ENCODE measurements around the gene RAMP3. TPM values are rescaled to one million over a fixed set of nuclear protein-coding genes. Genes with fewer than 3 reads are reported as not detected.
"Not testable (repeated sequence)": the region's sequence is repeated elsewhere in the genome, so short reads cannot be mapped to it uniquely, and the experiment has no call there.

RAMP3 gene
- total RNA-seq, 1 donor from 2014 or later: not detected

GRCh38 chr7:45111298-45112223, 46.0 kb upstream of the RAMP3 start, which contains the start of gene TBRG4:
Gene TBRG4, minus strand, starts transcription at chr7:45111697. Its CDS starts 2,460 bp downstream, at chr7:45109237.
- Histone ChIP-seq H3K4me1 (ENCODE audit: insufficient read depth, low read length) (peaks cover 11% of the 10 kb centered on the region), H3K27ac (ENCODE audit: low read depth, low read length) (peak within 1 kb of the TSS; percentile 94), H3K4me3 (ENCODE audit: insufficient read depth, low read depth, low read length) (peak within 1 kb of the TSS; percentile 72), H3K9ac (ENCODE audit: low read length) (peak within 1 kb of the TSS; percentile 87), H3K4me2 (ENCODE audit: low read length) (peak within 1 kb of the TSS; percentile 85), H3K36me3 (ENCODE audit: insufficient read depth, low read length) (peaks cover 23% of the 10 kb centered on the region), H3K9me3 (ENCODE audit: insufficient read depth, low read depth, low read length) (no peaks in the 10 kb centered on the region), H2AFZ (ENCODE audit: low read depth, low read length) (peak within 1 kb of the TSS; percentile 92), H3K27me3 (ENCODE audit: insufficient read depth, low read length) (peaks cover 10% of the 10 kb centered on the region), H3K79me2 (ENCODE audit: insufficient read depth, low read length) (peaks cover 50% of the 10 kb centered on the region), H4K20me1 (ENCODE audit: insufficient read depth, low read length) (peaks cover 29% of the 10 kb centered on the region)
- DNase-seq (ENCODE audit: low read depth) (peak; percentile 85), FAIRE-seq (no peak)
- Mint-ChIP-seq H3K4me3 (ENCODE audit: unreplicated experiment) (peak within 1 kb of the TSS; percentile 97), H3K9me3 (ENCODE audit: unreplicated experiment) (no peaks in the 10 kb centered on the region), H3K4me1 (ENCODE audit: low read depth, unreplicated experiment) (peaks cover 19% of the 10 kb centered on the region), H3K27me3 (ENCODE audit: low read depth, unreplicated experiment) (peaks cover 17% of the 10 kb centered on the region), H3K27ac (ENCODE audit: unreplicated experiment) (peak within 1 kb of the TSS; percentile 99), H3K36me3 (ENCODE audit: low read depth, unreplicated experiment) (no peaks in the 10 kb centered on the region)
- TF ChIP-seq EZH2 (IDR thresholded peaks at IDR 0.05; ENCODE audit: insufficient read depth, low read length) (no peak), CTCF (IDR thresholded peaks at IDR 0.05; ENCODE audit: insufficient read depth, low read depth, low read length) (peak; percentile 12)

DNA sequence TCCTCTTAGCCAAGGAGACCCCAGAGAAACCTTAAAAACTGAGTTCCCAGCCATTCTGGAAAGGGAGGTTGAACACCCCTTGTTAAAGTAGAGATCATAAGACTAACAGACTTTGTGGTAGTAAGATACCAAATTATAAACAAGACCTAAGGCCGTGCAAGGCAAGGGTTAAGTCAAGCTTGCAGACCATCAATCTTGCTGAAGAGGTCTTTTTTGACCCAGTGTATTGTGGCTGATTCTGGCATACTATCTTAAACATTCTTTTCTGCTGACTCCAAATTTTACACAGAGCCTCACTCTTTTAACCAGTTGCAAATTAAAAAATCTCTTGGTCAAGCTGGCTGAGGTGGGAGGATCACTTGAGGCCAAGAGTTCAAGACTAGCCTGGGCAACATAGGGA, 44.9 kb upstream of the RAMP3 start:
- Histone ChIP-seq H3K27ac (ENCODE audit: low read depth, low read length) (no peak overlapping the region), H3K9me3 (ENCODE audit: insufficient read depth, low read depth, low read length) (no peaks in the 10 kb centered on the region), H3K4me2 (ENCODE audit: low read length) (peak overlapping the region; percentile 85), H2AFZ (ENCODE audit: low read depth, low read length) (no peak overlapping the region), H3K79me2 (ENCODE audit: insufficient read depth, low read length) (peaks cover 39% of the 10 kb centered on the region), H4K20me1 (ENCODE audit: insufficient read depth, low read length) (peaks cover 18% of the 10 kb centered on the region), H3K36me3 (ENCODE audit: insufficient read depth, low read length) (peaks cover 13% of the 10 kb centered on the region), H3K9ac (ENCODE audit: low read length) (no peak overlapping the region), H3K27me3 (ENCODE audit: insufficient read depth, low read length) (peaks cover 14% of the 10 kb centered on the region), H3K4me1 (ENCODE audit: insufficient read depth, low read length) (peaks cover 11% of the 10 kb centered on the region), H3K4me3 (ENCODE audit: insufficient read depth, low read depth, low read length) (no peak overlapping the region)
- no peaks in the 10 kb centered on the region for H3K9me3 Mint-ChIP-seq (ENCODE audit: unreplicated experiment)
- H3K36me3 Mint-ChIP-seq (ENCODE audit: low read depth, unreplicated experiment): no peaks in the 10 kb centered on the region
- H3K4me1 Mint-ChIP-seq (ENCODE audit: low read depth, unreplicated experiment): peaks cover 14% of the 10 kb centered on the region
- DNase-seq (ENCODE audit: low read depth): peak; percentile 64
- FAIRE-seq: no peak
- TF ChIP-seq CTCF (IDR thresholded peaks at IDR 0.05; ENCODE audit: insufficient read depth, low read depth, low read length): no peak
- TF ChIP-seq EZH2 (IDR thresholded peaks at IDR 0.05; ENCODE audit: insufficient read depth, low read length): no peak
- H3K4me3 Mint-ChIP-seq (ENCODE audit: unreplicated experiment): peak overlapping the region; percentile 97
- peaks cover 26% of the 10 kb centered on the region for H3K27me3 Mint-ChIP-seq (ENCODE audit: low read depth, unreplicated experiment)
- peak overlapping the region; percentile 99 for H3K27ac Mint-ChIP-seq (ENCODE audit: unreplicated experiment)

DNA sequence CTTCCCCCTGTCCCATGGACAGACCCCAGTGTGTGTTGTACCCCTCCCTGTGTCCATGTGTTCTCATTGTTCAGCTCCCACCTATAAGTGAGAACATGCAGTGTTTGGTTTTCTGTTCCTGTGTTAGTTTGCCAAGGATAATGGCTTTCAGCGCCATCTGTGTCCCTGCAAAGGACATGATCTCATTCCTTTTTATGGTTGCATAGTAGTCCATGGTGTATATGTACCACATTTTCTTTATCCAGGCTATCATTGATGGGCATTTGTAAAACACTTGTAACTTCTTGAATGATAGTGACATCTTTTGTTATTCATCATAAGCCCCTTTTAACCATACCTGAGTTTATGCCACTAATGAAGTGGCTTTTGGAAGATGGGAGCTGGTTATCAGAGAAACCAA, 43.3 kb upstream of the RAMP3 start:
- not testable (repeated sequence) for H3K4me3 ChIP-seq (ENCODE audit: insufficient read depth, low read depth, low read length); H3K36me3 ChIP-seq (ENCODE audit: insufficient read depth, low read length); DNase-seq (ENCODE audit: low read depth); FAIRE-seq; H4K20me1 ChIP-seq (ENCODE audit: insufficient read depth, low read length); H3K4me1 ChIP-seq (ENCODE audit: insufficient read depth, low read length); H3K27ac Mint-ChIP-seq (ENCODE audit: unreplicated experiment); H3K4me1 Mint-ChIP-seq (ENCODE audit: low read depth, unreplicated experiment); H3K9me3 Mint-ChIP-seq (ENCODE audit: unreplicated experiment); H3K9ac ChIP-seq (ENCODE audit: low read length); H3K9me3 ChIP-seq (ENCODE audit: insufficient read depth, low read depth, low read length); H3K4me2 ChIP-seq (ENCODE audit: low read length); H2AFZ ChIP-seq (ENCODE audit: low read depth, low read length); H3K27ac ChIP-seq (ENCODE audit: low read depth, low read length); H3K36me3 Mint-ChIP-seq (ENCODE audit: low read depth, unreplicated experiment); H3K4me3 Mint-ChIP-seq (ENCODE audit: unreplicated experiment)
- peaks cover 31% of the 10 kb centered on the region for H3K27me3 Mint-ChIP-seq (ENCODE audit: low read depth, unreplicated experiment)
- Histone ChIP-seq H3K27me3 (ENCODE audit: insufficient read depth, low read length) (peaks cover 14% of the 10 kb centered on the region), H3K79me2 (ENCODE audit: insufficient read depth, low read length) (peaks cover 23% of the 10 kb centered on the region)

Data from astrocyte (in vitro differentiated cells and primary cell).